Neural progenitor cell (in vitro differentiated cells): ENCODE results near the gene PARP4.
"Not testable (repeated sequence)": the region's sequence is repeated elsewhere in the genome, so short reads cannot be mapped to it uniquely, and the experiment has no call there.

Experiments
- CTCF ChIP-seq: fragments of 200-600 bp; sonication (generic); IDR thresholded peaks from 2 replicates; pipeline ENCODE4 v1.5.1; 2017; ENCODE audit warnings: antibody characterized with exemption, mild to moderate bottlenecking
- EZH2 ChIP-seq: fragments of 200-600 bp; sonication (generic); IDR thresholded peaks from 2 replicates; pipeline ENCODE4 v1.6.1; 2017; ENCODE audit warnings: antibody characterized with exemption, mild to moderate bottlenecking, moderate library complexity
- EZH2phosphoT487 ChIP-seq: fragments of 200-600 bp; sonication (generic); IDR thresholded peaks from 2 replicates; pipeline ENCODE4 v1.6.1; 2017; ENCODE audit warnings: antibody characterized with exemption

DNA sequence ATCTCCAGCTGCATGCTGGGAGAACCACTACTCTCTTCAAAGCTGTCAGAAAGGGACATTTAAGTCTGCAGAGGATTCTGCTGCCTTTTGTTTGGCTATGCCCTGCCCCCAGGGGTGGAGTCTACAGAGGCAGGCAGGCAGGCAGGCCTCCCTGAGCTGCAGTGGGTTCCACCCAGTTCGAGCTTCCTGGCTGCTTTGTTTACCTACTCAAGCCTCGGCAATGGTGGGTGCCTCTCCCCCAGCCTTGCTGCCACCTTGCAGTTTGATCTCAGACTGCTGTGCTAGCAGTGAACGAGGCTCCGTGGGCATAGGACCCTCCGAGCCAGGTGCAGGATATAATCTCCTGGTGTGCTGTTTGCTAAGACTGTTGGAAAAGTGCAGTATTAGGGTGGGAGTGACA, 41.3 kb upstream of the PARP4 start:
- not testable (repeated sequence) for TF ChIP-seq CTCF, EZH2, EZH2phosphoT487
